CD4-positive, CD25-positive, alpha-beta regulatory T cell (primary cell): ENCODE results near the gene THOC6. TPM values are rescaled to one million over a fixed set of nuclear protein-coding genes. Genes with fewer than 3 reads are reported as not detected.
A peak's percentile ranks its signal among the peaks of the same experiment; 100 is the strongest.

Experiments used
- ATAC-seq, 2 donors: fragments of 150-1000 bp; cut with Tn5 transposase; one replicate each; pipeline ENCODE4 v1.10.0; 2021; ENCODE audit warnings: low read depth in 2 of 2, moderate number of reproducible peaks in 2 of 2, moderate library complexity in 1 of 2
- DNase-seq, 3 donors: peaks; one replicate each; pipeline versions ENCODE4 v3.0.0 to v3.0.0-alpha.2; 2012 to 2022; ENCODE audit warnings: mixed read lengths in 1 of 3
- H3K27ac ChIP-seq: one replicate; pipeline ENCODE4 v1.7.0; 2013; ENCODE audit warnings: mild to moderate bottlenecking, low read length; ENCODE audit not compliant: insufficient read depth, poor library complexity, severe bottlenecking
- H3K27me3 ChIP-seq: one replicate; pipeline ENCODE4 v1.7.0; 2013; ENCODE audit warnings: low read length; ENCODE audit not compliant: control insufficient read depth, insufficient read depth
- H3K36me3 ChIP-seq: one replicate; pipeline ENCODE4 v1.7.0; 2013; ENCODE audit warnings: mild to moderate bottlenecking, low read length, moderate library complexity; ENCODE audit not compliant: control insufficient read depth, insufficient read depth
- H3K4me1 ChIP-seq: 2 replicates; pipeline ENCODE4 v1.7.0; 2013; ENCODE audit warnings: mild to moderate bottlenecking, low read length; ENCODE audit not compliant: insufficient read depth, control insufficient read depth, poor library complexity, severe bottlenecking
- H3K4me3 ChIP-seq: one replicate; pipeline ENCODE4 v1.7.0; 2013; ENCODE audit warnings: low read depth, mild to moderate bottlenecking, low read length, moderate library complexity
- H3K9me3 ChIP-seq, 2 experiments: 1 replicate in 1 of 2; 2 replicates in 1 of 2; pipeline ENCODE4 v1.7.0; 2013; ENCODE audit warnings: low read length in 2 of 2, mild to moderate bottlenecking in 1 of 2, moderate library complexity in 1 of 2; ENCODE audit not compliant: control insufficient read depth in 2 of 2
- H3K27ac Mint-ChIP-seq, 3 donors: one replicate each; pipeline ENCODE4 v1.8.0; 2020 to 2022; ENCODE audit warnings: mild to moderate bottlenecking in 3 of 3, mixed read lengths in 3 of 3, moderate library complexity in 2 of 3
- H3K27me3 Mint-ChIP-seq: one replicate; pipeline ENCODE4 v1.8.0; 2022; ENCODE audit warnings: mild to moderate bottlenecking, mixed read lengths
- H3K36me3 Mint-ChIP-seq: one replicate; pipeline ENCODE4 v1.8.0; 2020; ENCODE audit warnings: mixed read lengths
- H3K4me1 Mint-ChIP-seq, 4 donors: one replicate each; pipeline ENCODE4 v1.8.0; 2020 to 2022; ENCODE audit warnings: mixed read lengths in 4 of 4, mild to moderate bottlenecking in 1 of 4
- H3K4me3 Mint-ChIP-seq, 4 donors: one replicate each; pipeline ENCODE4 v1.8.0; 2020 to 2022; ENCODE audit warnings: mild to moderate bottlenecking in 4 of 4, mixed read lengths in 4 of 4, moderate library complexity in 3 of 4
- H3K9me3 Mint-ChIP-seq, 7 donors: one replicate each; pipeline ENCODE4 v1.8.0; 2020 to 2022; ENCODE audit warnings: mixed read lengths in 7 of 7, mild to moderate bottlenecking in 3 of 7, moderate library complexity in 2 of 7
- polyA plus RNA-seq, 4 donors: library from polyadenylated mRNA; unstranded; fragments of 300-500 nt; fragmentation: Illumina TruSeq; gene quantifications; one replicate each; pipeline ENCODE4 v1.2.3, GENCODE V29; 2021
- total RNA-seq: library from RNA; stranded (reverse); gene quantifications from one replicate; pipeline ENCODE4 v1.2.3, GENCODE V29; 2022

Gene THOC6
- total and polyA plus RNA-seq, 5 donors from 2014 or later: 16.2 to 49.2 (median 39.4) TPM

DNA sequence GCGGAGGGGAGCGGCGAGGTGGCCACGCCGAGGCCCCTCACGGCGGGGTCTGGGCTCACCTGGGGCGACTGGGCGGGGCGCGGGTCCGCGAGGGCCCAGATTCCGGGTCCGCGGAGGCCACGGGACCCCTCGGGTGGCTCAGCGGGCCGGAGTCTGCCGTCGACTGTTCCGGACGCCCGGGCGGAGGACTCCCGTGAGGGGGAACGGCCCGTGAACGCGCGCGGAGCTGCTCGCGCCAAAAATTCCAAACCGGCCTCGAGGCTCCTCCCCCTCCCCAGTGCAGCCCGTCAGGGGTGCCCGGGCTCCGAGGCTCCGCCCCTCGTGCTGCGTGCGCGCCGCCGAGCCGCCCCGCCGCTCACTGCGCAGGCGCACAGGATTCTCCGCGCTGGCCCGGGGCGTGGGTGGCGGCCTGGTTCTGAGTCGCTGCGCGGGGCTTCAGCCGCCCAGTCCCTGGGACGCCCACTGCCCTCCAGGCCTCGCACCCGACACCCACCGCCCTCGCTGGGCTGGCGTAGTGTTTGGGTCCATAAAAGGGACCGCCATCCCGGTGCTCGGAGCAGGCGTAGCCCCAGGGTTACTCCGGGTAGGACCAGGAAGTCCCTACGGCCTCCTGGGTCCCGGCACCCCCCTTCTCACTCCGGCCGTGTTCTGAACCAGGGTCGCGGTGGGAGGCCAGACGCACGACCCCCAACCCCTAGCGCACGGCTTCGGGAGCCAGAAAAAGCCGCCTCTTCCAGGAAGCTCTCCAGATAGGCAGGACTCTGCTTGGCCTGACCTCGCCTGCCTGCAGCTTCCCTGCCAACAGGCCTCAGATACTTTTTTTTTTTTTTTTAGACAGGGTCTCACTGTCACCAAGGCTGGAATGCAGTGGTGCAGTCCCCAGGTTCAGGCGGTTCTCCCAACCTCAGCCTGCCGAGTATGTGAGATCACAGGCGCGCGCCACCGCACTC, 43.3 kb upstream of the THOC6 start, which contains the start of gene PKMYT1:
PKMYT1 (minus strand) TSS at position 220 of the 950 bp plus-strand sequence. CDS start 789 bp downstream, outside the sequence.
- peak within 1 kb of the TSS; percentile 63 for H3K27ac ChIP-seq
- H3K36me3 Mint-ChIP-seq: no peaks in the 10 kb centered on the region
- peak; percentile 92 for ATAC-seq

DNA sequence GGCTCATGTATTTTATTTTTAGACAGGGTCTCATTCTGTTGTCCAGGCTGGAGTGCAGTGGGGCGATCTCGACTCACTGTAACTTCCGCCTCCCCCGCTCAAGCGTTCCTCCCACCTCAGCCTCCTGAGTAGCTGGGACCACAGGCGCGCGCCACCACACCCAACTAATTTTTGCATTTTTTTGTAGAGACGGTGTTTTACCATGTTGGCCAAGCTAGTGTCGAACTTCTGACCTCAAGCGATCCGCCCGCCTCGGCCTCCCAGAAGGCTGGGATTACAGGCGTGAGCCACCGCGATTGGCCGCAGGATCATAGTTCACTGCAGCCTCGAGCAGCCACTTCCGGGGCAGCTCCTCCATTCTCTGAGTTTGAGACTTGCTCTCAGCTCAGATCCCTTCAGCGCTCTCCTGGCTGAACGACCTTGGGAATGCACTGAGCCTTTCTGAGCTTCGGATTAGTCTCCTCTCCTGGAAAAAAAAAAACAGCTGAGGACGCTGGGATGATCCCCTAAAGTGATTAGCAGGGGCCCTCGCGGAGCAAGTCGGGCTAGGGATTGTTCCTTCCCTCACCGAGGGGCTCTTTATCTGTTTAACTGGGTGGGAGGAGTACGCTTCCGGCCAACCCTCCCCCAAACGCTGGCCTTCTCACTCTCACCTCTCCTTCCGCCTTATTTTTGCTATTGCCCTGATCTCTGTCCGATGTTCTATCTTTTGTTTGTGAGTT, 42.5 kb upstream of the THOC6 start:
- H3K27me3 Mint-ChIP-seq: peaks cover 13% of the 10 kb centered on the region
- H3K4me1 ChIP-seq: peaks cover 26% of the 10 kb centered on the region
- no peak overlapping the region for H3K27ac ChIP-seq
- H3K36me3 Mint-ChIP-seq: no peaks in the 10 kb centered on the region
- H3K4me3 ChIP-seq: no peak overlapping the region
- H3K9me3 ChIP-seq: no peaks in the 10 kb centered on the region
- peak overlapping the region in 2 of 3 donors; percentile 74 to 81 for H3K27ac Mint-ChIP-seq
- no peak for ATAC-seq
- no peak for DNase-seq
- H3K4me3 Mint-ChIP-seq: peak overlapping the region; percentile 81 to 87 (median 84)
- no peaks in the 10 kb centered on the region for H3K27me3 ChIP-seq
- H3K9me3 Mint-ChIP-seq: no peaks in the 10 kb centered on the region
- H3K36me3 ChIP-seq: no peaks in the 10 kb centered on the region
- H3K4me1 Mint-ChIP-seq: peaks cover 0 to 18% (median 4%) of the 10 kb centered on the region in 4 donors

More for the DNA sequence above, 43.3 kb upstream of the THOC6 start, which contains the start of gene PKMYT1:
- Histone ChIP-seq H3K4me3 (peak within 1 kb of the TSS; percentile 65), H3K36me3 (no peaks in the 10 kb centered on the region), H3K27me3 (no peaks in the 10 kb centered on the region), H3K4me1 (peaks cover 26% of the 10 kb centered on the region), H3K9me3 (no peaks in the 10 kb centered on the region)
- peak; percentile 90 to 95 (median 90) for DNase-seq
- H3K9me3 Mint-ChIP-seq: no peaks in the 10 kb centered on the region
- peak within 1 kb of the TSS in 2 of 3 donors; percentile 81 to 86 for H3K27ac Mint-ChIP-seq
- peaks cover 0 to 18% (median 4%) of the 10 kb centered on the region in 4 donors for H3K4me1 Mint-ChIP-seq
- peak within 1 kb of the TSS; percentile 81 to 87 (median 84) for H3K4me3 Mint-ChIP-seq
- peaks cover 13% of the 10 kb centered on the region for H3K27me3 Mint-ChIP-seq

DNA sequence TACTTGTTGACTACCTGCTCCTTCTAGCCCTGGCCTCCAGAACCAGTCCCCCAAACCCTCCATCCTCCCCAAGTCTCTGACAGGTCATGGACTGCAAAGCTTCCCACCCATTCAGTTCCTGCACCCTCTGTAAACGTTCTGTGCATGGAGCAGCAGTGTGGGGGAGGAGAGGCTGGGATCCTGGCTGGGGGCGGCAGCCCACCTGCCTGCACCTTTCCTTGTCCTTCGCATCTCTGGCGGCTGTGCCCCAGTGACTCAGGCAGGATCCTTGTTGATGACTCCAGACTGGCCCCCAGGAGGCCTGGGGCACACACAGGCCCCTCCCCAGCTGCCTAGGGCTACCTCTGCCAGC, 42.0 kb upstream of the THOC6 start:
- H3K9me3 Mint-ChIP-seq: no peaks in the 10 kb centered on the region
- no peaks in the 10 kb centered on the region for H3K36me3 ChIP-seq

DNA sequence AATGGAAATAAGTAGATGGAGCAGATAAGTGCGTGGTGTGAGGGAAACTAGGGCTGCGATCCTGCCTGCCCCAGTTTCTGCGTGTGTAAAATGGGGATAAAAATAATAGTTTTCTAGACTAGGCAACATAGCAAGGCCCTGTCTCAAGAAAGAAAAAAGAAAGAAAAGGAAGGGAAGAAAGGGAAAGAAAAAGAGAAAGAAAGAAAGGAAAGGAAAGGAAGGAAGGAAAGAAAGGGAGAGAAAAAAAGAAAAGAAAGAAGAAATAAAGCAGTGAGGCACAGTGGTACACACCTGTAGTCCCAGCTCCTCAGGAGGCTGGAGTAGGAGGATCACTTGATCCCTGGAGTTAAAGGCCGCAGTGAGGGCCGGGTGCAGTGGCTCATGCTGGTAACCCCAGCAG, 41.4 kb upstream of the THOC6 start:
- Histone ChIP-seq H3K36me3 (no peaks in the 10 kb centered on the region), H3K4me1 (peaks cover 26% of the 10 kb centered on the region), H3K9me3 (no peaks in the 10 kb centered on the region), H3K4me3 (no peak overlapping the region), H3K27ac (no peak overlapping the region), H3K27me3 (no peaks in the 10 kb centered on the region)
- H3K27me3 Mint-ChIP-seq: peaks cover 13% of the 10 kb centered on the region
- DNase-seq (no peak), ATAC-seq (no peak)
- H3K4me3 Mint-ChIP-seq: peak overlapping the region; percentile 10 to 87 (median 73)
- no peaks in the 10 kb centered on the region for H3K9me3 Mint-ChIP-seq
- H3K27ac Mint-ChIP-seq: peak overlapping the region in 1 of 3 donors; percentile 42
- peaks cover 0 to 18% (median 4%) of the 10 kb centered on the region in 4 donors for H3K4me1 Mint-ChIP-seq
- H3K36me3 Mint-ChIP-seq: no peaks in the 10 kb centered on the region

More for the DNA sequence above, 42.0 kb upstream of the THOC6 start:
- ATAC-seq (no peak), DNase-seq (no peak)
- no peak overlapping the region for H3K27ac Mint-ChIP-seq
- H3K9me3 ChIP-seq: no peaks in the 10 kb centered on the region
- H3K4me3 Mint-ChIP-seq: peak overlapping the region in 3 of 4 donors; percentile 81 to 87 (median 83)
- no peak overlapping the region for H3K27ac ChIP-seq
- H3K4me3 ChIP-seq: no peak overlapping the region
- H3K27me3 Mint-ChIP-seq: peaks cover 13% of the 10 kb centered on the region
- H3K4me1 Mint-ChIP-seq: peaks cover 0 to 18% (median 4%) of the 10 kb centered on the region in 4 donors
- no peaks in the 10 kb centered on the region for H3K27me3 ChIP-seq
- H3K4me1 ChIP-seq: peaks cover 26% of the 10 kb centered on the region
- no peaks in the 10 kb centered on the region for H3K36me3 Mint-ChIP-seq

DNA sequence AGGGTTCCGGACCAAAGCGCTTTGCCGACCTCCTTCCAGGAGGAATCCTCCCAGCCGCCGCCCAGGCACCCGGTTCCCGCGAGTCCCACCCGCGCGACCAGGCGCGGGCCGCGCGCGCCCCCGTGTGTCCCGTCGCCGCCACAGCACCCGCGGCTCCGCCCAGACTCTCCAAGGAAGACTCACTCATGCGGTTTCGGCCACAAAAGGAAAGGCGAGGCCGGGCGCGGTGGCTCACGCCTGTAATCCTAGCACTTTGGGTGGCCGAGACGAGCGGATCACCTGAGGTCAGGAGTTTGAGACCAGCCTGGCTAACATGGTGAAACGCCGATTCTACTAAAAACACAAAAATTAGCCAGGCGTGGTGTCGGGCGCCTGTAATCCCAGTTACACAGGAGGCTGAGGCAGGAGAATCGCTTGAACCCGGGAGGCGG, 40.1 kb upstream of the THOC6 start:
- H3K9me3 Mint-ChIP-seq: no peaks in the 10 kb centered on the region
- ATAC-seq: peak; percentile 44 to 49
- peaks cover 0 to 18% (median 4%) of the 10 kb centered on the region in 4 donors for H3K4me1 Mint-ChIP-seq
- H3K27ac ChIP-seq: no peak overlapping the region
- peak overlapping the region in 2 of 4 donors; percentile 15 to 50 for H3K4me3 Mint-ChIP-seq
- H3K27me3 ChIP-seq: no peaks in the 10 kb centered on the region
- peak; percentile 31 to 54 (median 52) for DNase-seq
- no peaks in the 10 kb centered on the region for H3K9me3 ChIP-seq
- H3K27me3 Mint-ChIP-seq: peaks cover 19% of the 10 kb centered on the region
- no peaks in the 10 kb centered on the region for H3K36me3 ChIP-seq
- no peaks in the 10 kb centered on the region for H3K36me3 Mint-ChIP-seq
- peaks cover 26% of the 10 kb centered on the region for H3K4me1 ChIP-seq
- no peak overlapping the region for H3K27ac Mint-ChIP-seq
- no peak overlapping the region for H3K4me3 ChIP-seq

DNA sequence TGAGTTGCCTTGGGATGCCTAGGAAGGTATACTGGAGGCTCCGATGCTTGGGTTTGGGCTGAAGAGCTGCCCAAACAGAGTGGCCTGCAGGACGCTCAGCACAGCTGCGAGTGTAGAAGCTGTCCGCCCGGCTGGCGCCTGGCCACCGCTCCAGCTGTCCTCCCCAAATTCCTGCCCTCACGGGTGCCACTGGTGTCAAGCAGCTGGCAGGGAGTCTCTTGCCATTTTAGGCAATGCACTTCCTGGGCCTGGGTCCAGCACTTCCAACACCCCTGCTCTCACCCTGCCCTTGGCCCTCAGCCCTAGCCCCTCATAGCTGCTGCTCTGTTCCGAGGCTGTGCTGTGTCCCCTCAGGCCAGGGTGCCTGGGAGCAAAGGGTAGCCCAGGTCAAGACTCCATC, 38.4 kb upstream of the THOC6 start:
- H3K36me3 ChIP-seq: no peaks in the 10 kb centered on the region

DNA sequence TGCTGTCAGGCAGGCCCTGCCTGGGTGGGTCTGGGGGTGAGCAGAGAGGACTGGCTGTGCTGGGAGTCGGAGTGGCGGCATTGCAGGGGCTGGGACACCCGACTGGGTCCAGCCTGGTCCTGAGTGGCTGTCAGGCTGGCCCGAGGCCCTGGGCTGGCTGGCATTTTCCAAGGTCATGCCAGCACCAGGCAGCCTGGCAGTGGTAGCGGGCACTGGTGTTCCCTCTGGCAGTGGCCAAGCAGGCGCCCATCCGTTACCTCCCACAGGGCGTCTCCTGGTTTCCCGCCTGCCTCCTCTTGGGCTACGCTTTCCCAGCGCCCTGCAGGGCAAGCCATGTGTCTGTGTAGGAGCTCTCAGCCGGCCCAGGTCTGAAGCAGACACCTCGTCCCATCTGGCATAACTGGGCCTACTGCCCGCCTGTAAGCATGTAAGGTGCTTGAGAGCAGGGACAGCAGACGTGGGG, 37.9 kb upstream of the THOC6 start:
- H3K27ac Mint-ChIP-seq: peak overlapping the region in 1 of 3 donors; percentile 84
- peaks cover 0 to 15% (median 4%) of the 10 kb centered on the region in 4 donors for H3K4me1 Mint-ChIP-seq
- no peaks in the 10 kb centered on the region for H3K36me3 Mint-ChIP-seq
- no peaks in the 10 kb centered on the region for H3K9me3 ChIP-seq
- H3K4me1 ChIP-seq: peaks cover 11% of the 10 kb centered on the region
- no peaks in the 10 kb centered on the region for H3K27me3 ChIP-seq
- peaks cover 19% of the 10 kb centered on the region for H3K27me3 Mint-ChIP-seq
- no peaks in the 10 kb centered on the region for H3K36me3 ChIP-seq
- no peak overlapping the region for H3K27ac ChIP-seq
- no peaks in the 10 kb centered on the region for H3K9me3 Mint-ChIP-seq
- DNase-seq (no peak), ATAC-seq (no peak)
- peak overlapping the region in 1 of 4 donors; percentile 79 for H3K4me3 Mint-ChIP-seq
- H3K4me3 ChIP-seq: no peak overlapping the region

More for the DNA sequence above, 38.4 kb upstream of the THOC6 start:
- Histone ChIP-seq H3K27ac (no peak overlapping the region), H3K27me3 (no peaks in the 10 kb centered on the region), H3K4me1 (peaks cover 15% of the 10 kb centered on the region), H3K9me3 (no peaks in the 10 kb centered on the region), H3K4me3 (no peak overlapping the region)
- H3K27me3 Mint-ChIP-seq: peaks cover 19% of the 10 kb centered on the region
- no peak overlapping the region for H3K4me3 Mint-ChIP-seq
- ATAC-seq (no peak), DNase-seq (no peak)
- H3K27ac Mint-ChIP-seq: no peak overlapping the region
- H3K9me3 Mint-ChIP-seq: no peaks in the 10 kb centered on the region
- H3K4me1 Mint-ChIP-seq: peaks cover 0 to 18% (median 4%) of the 10 kb centered on the region in 4 donors
- no peaks in the 10 kb centered on the region for H3K36me3 Mint-ChIP-seq
